Raji (cell line): ENCODE results near the gene TBC1D23.

Experiments
- POLR2A ChIP-seq: IDR thresholded peaks from 2 replicates; pipeline ENCODE4 v1.6.1; 2011; ENCODE audit warnings: low read depth, low read length, control low read depth; ENCODE audit not compliant: insufficient read depth

The TBC1D23 gene

DNA sequence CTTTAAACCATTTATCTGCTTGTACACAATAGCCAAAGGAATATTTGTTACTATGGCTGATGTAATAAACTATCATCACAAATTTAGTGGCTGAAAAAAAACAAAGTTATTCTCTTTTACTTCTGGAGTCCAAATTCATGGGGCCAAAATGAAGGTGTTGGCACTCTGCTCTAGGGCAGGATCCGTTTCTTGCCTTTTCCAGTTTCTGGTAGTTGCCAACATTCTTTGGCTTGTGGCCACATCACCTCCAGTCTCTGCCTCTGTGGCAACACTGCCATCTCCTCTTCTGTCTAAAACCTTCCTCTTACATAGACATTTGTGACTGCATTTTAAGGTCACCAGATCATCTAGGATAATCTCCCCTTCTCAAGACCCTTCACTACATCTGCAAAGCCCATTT is 101.1 kb downstream of the TBC1D23 start:
- no peak for TF ChIP-seq POLR2A

DNA sequence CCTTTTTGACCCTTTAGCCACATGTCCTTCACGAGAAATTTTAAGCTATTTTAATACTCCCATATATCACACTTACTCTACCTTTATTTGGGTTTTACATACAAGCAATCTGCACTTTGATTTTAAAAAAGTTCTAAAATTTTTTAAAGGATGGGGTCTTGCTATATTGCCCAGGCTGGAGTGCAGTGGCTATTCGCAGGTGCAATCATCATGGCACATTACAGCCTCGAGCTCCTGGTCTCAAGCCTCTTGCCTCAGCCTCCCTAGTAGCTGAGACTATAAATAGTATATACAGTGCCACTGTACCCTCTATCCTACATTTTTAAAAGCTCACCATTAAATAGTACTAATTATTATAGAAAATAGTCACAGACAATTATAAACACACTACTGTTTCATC is 103.6 kb downstream of the TBC1D23 start:
- TF ChIP-seq POLR2A = no peak

DNA sequence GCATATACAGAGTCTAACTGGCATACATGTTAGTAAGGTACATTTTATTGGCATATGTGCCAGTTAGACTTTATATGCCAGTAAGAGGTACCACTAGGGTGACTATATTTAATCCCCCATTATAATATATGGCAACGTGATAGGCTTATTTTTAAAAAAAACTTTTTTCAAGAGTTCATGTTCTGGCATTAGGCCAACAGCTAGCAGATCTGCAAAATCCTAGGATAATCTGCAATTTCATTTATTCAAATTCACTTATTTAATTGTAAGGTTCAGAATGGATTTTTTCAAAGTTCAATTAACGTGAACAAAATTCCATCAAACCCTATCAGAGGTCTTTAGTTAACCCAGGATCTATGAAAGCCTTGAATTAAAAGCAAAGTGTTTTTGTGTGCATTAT is 105.6 kb downstream of the TBC1D23 start:
- no peak for TF ChIP-seq POLR2A

DNA sequence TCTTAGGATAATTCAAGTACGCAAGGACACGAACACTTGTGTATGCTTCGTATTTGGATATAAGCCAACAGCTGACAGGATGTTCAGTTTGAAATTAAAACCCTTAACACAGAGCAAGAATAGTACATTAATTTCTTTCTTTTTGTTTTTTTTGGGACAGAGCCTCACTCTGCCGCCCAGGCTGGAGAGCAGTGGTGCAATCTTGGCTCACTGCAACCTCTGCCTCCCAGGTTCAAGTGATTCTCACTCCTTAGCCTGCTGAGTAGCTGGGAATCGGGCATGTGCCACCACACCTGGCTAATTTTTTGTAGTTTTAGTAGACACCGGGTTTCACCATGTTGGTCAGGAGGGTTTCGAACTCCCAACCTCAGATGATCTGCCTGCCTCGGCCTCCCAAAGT is 107.6 kb downstream of the TBC1D23 start:
- TF ChIP-seq POLR2A = no peak

DNA sequence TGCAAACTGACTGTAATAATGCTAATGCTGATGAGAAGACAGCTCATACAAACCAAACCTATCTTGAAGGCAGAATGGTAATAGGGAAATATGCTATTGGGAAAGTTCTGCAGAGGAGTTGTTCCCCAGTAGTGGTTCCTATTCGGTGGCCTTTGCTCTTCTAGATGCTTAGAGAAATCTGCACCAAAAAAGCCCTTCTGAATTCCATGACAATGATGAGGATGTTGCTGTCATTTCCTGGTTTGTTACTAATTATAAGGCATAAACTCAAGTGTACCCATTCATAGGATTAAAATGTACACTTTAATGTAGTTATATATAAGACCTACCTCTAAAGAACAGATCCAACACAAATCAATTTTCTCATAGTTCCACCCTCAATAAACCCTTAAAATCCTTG is 110.0 kb downstream of the TBC1D23 start:
- TF ChIP-seq POLR2A = no peak

DNA sequence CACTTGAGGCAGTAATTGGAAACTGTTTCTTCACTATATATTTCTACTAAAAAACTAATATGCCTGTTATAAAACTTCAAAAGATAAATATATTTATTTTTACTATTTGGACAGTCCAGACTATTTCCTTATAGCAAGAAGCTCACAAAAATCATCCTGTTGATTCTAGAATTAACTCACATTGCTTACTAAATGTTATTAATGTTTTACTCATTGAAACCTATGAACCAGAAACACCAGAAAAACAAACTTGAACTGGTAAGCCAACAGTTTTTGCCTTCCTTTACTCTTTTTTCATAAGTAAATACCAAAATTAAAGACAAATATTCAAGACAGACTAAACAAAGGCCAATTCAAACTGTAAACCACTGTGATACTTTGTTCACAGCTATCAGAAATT is 113.7 kb downstream of the TBC1D23 start:
- no peak for TF ChIP-seq POLR2A
